IMR-90 (cell line): ENCODE results near the gene MSI2. TPM values are rescaled to one million over a fixed set of nuclear protein-coding genes. Genes with fewer than 3 reads are reported as not detected.
A peak's percentile ranks its signal among the peaks of the same experiment; 100 is the strongest.

Experiments
- ATAC-seq: fragments of 200-7000 bp; cut with Tn5 transposase; 2 replicates; pipeline ENCODE4 v1.9.1; 2020; ENCODE audit warnings: low read depth, mild to moderate bottlenecking, moderate library complexity
- BruUV-seq: library from RNA; stranded (reverse); fragments of 400-500 nt; replicated peaks from 2 replicates; lab custom pipeline; 2021; lab: Mats Ljungman, UMichigan
- CTCF ChIA-PET: fragments of 300-600 bp; formaldehyde crosslinking; extraction: SDS; loops from one replicate; lab custom pipeline; 2021; ENCODE audit warnings: antibody characterized with exemption; lab: Yijun Ruan, JAX
- POLR2A ChIA-PET: fragments of 300-600 bp; sonication (Branson Sonifier 250); formaldehyde crosslinking; loops from one replicate; lab custom pipeline; 2022; ENCODE audit warnings: antibody characterized with exemption; ENCODE audit not compliant: unreplicated experiment; lab: Charles Lee
- DNase-seq: peaks from one replicate; pipeline ENCODE4 v3.0.0; 2013
- H2AFZ ChIP-seq: replicated peaks from 2 replicates; pipeline ENCODE3; 2013; ENCODE audit warnings: low read length, mild to moderate bottlenecking; ENCODE audit not compliant: poor library complexity
- H2AK5ac ChIP-seq: 2 replicates; pipeline ENCODE4 v1.6.1; 2013; ENCODE audit warnings: low read depth, low read length, inconsistent platforms
- H2AK9ac ChIP-seq: replicated peaks from 2 replicates; pipeline ENCODE3; 2013; ENCODE audit warnings: mild to moderate bottlenecking, low read depth, low read length, moderate library complexity; ENCODE audit not compliant: poor library complexity
- H2BK120ac ChIP-seq: 2 replicates; pipeline ENCODE4 v1.6.1; 2013; ENCODE audit warnings: low read depth, low read length, inconsistent platforms
- H2BK15ac ChIP-seq: 3 replicates; pipeline ENCODE4 v1.6.1; 2013; ENCODE audit warnings: low read depth, low read length, inconsistent platforms
- H2BK20ac ChIP-seq: 2 replicates; pipeline ENCODE4 v1.6.1; 2013; ENCODE audit warnings: low read depth, mild to moderate bottlenecking, inconsistent platforms, low read length, moderate library complexity
- H2BK5ac ChIP-seq: 2 replicates; pipeline ENCODE4 v1.6.1; 2013; ENCODE audit warnings: mild to moderate bottlenecking, low read depth, low read length, inconsistent platforms; ENCODE audit not compliant: poor library complexity, severe bottlenecking
- H3K14ac ChIP-seq: replicated peaks from 2 replicates; pipeline ENCODE4 v1.6.1; 2013; ENCODE audit warnings: low read depth, low read length, inconsistent platforms
- H3K18ac ChIP-seq: 2 replicates; pipeline ENCODE4 v1.6.1; 2013; ENCODE audit warnings: low read depth, low read length, control low read depth
- H3K23ac ChIP-seq: 2 replicates; pipeline ENCODE4 v1.6.1; 2013; ENCODE audit warnings: low read depth, low read length, inconsistent platforms
- H3K27ac ChIP-seq: 2 replicates; pipeline ENCODE4 v1.5.1; 2013; ENCODE audit warnings: mild to moderate bottlenecking, control low read depth, low read length; ENCODE audit not compliant: insufficient read depth
- H3K27me3 ChIP-seq: 2 replicates; pipeline ENCODE4 v1.6.1; 2013; ENCODE audit warnings: low read length; ENCODE audit not compliant: control insufficient read depth, insufficient read depth
- H3K36me3 ChIP-seq: 2 replicates; pipeline ENCODE4 v1.6.1; 2013; ENCODE audit warnings: low read length, mixed read lengths; ENCODE audit not compliant: control insufficient read depth, insufficient read depth
- H3K4ac ChIP-seq: 2 replicates; pipeline ENCODE4 v1.6.1; 2013; ENCODE audit warnings: low read depth, low read length, inconsistent platforms
- H3K4me1 ChIP-seq: 2 replicates; pipeline ENCODE4 v1.6.1; 2013; ENCODE audit warnings: low read length, mixed read lengths; ENCODE audit not compliant: control insufficient read depth, insufficient read depth
- H3K4me2 ChIP-seq: 2 replicates; pipeline ENCODE4 v1.6.1; 2013; ENCODE audit warnings: low read depth, mild to moderate bottlenecking, control low read depth, low read length, moderate library complexity
- H3K4me3 ChIP-seq: 2 replicates; pipeline ENCODE4 v1.5.1; 2013; ENCODE audit warnings: low read depth, mild to moderate bottlenecking, control low read depth, low read length, moderate library complexity; ENCODE audit not compliant: insufficient read depth
- H3K56ac ChIP-seq: 2 replicates; pipeline ENCODE4 v1.6.1; 2013; ENCODE audit warnings: low read length, inconsistent platforms; ENCODE audit not compliant: insufficient read depth; ENCODE audit errors: extremely low read depth
- H3K79me1 ChIP-seq, 2 experiments: 2 replicates each; pipeline ENCODE4 v1.6.1; 2013; ENCODE audit warnings: low read length in 2 of 2, inconsistent platforms in 1 of 2, low read depth in 1 of 2
- H3K9ac ChIP-seq: 2 replicates; pipeline ENCODE4 v1.6.1; 2013; ENCODE audit warnings: low read depth, low read length, control low read depth
- H3K9me1 ChIP-seq: 2 replicates; pipeline ENCODE4 v1.6.1; 2013; ENCODE audit warnings: low read length, inconsistent platforms; ENCODE audit not compliant: insufficient read depth
- H3K9me3 ChIP-seq: 2 replicates; pipeline ENCODE4 v1.6.1; 2013; ENCODE audit warnings: low read length; ENCODE audit not compliant: control insufficient read depth, insufficient read depth
- H4K20me1 ChIP-seq: 2 replicates; pipeline ENCODE4 v1.6.1; 2013; ENCODE audit warnings: low read length, inconsistent platforms; ENCODE audit not compliant: insufficient read depth
- H4K5ac ChIP-seq: 2 replicates; pipeline ENCODE4 v1.6.1; 2013; ENCODE audit warnings: mild to moderate bottlenecking, low read depth, low read length, control low read depth
- H4K8ac ChIP-seq, 2 experiments: 2 replicates each; pipeline ENCODE4 v1.6.1; 2013; ENCODE audit warnings: low read depth in 2 of 2, low read length in 2 of 2, control low read depth in 1 of 2, inconsistent platforms in 1 of 2
- H4K91ac ChIP-seq: 2 replicates; pipeline ENCODE4 v1.6.1; 2013; ENCODE audit warnings: low read depth, low read length, inconsistent platforms; ENCODE audit not compliant: insufficient read depth
- BHLHE40 ChIP-seq: fragments of 150-350 bp; IDR thresholded peaks from 2 replicates; pipeline ENCODE4 v1.6.1; 2016; ENCODE audit warnings: mild to moderate bottlenecking, low read depth, low read length
- CEBPB ChIP-seq: IDR thresholded peaks from 2 replicates; pipeline ENCODE4 v1.6.1; 2012; ENCODE audit warnings: low read depth, low read length, improper control_type of control experiment
- CHD1 ChIP-seq: IDR thresholded peaks from 2 replicates; pipeline ENCODE4 v1.6.1; 2012; ENCODE audit warnings: low read depth, low read length, improper control_type of control experiment
- CTCF ChIP-seq: conservative IDR thresholded peaks from 2 replicates; pipeline ENCODE4 v1.5.1; 2012; ENCODE audit warnings: mild to moderate bottlenecking, low read depth, low read length, improper control_type of control experiment
- ELK1 ChIP-seq: fragments of 150-350 bp; IDR thresholded peaks from 2 replicates; pipeline ENCODE4 v1.6.1; 2016; ENCODE audit warnings: low read depth, mild to moderate bottlenecking, low read length, moderate library complexity, borderline replicate concordance
- FOS ChIP-seq: fragments of 150-350 bp; IDR thresholded peaks from 2 replicates; pipeline ENCODE4 v1.6.1; 2016; ENCODE audit warnings: low read depth, low read length
- MAFK ChIP-seq: IDR thresholded peaks from 2 replicates; pipeline ENCODE4 v1.6.1; 2012; ENCODE audit warnings: low read depth, low read length, improper control_type of control experiment
- MAZ ChIP-seq: IDR thresholded peaks from 2 replicates; pipeline ENCODE4 v1.6.1; 2012; ENCODE audit warnings: low read depth, mild to moderate bottlenecking, low read length, improper control_type of control experiment, moderate library complexity, borderline replicate concordance
- MXI1 ChIP-seq: IDR thresholded peaks from 2 replicates; pipeline ENCODE4 v1.6.1; 2012; ENCODE audit warnings: low read depth, mild to moderate bottlenecking, low read length, moderate library complexity, borderline replicate concordance
- NFE2L2 ChIP-seq: fragments of 150-350 bp; IDR thresholded peaks from 2 replicates; pipeline ENCODE4 v1.6.1; 2016; ENCODE audit warnings: low read depth, mild to moderate bottlenecking, low read length
- POLR2A ChIP-seq: IDR thresholded peaks from 2 replicates; pipeline ENCODE4 v1.6.1; 2012; ENCODE audit warnings: mild to moderate bottlenecking, low read depth, low read length
- RAD21 ChIP-seq: IDR thresholded peaks from 2 replicates; pipeline ENCODE4 v1.6.1; 2012; ENCODE audit warnings: low read length, improper control_type of control experiment
- RCOR1 ChIP-seq: IDR thresholded peaks from 2 replicates; pipeline ENCODE4 v1.6.1; 2012; ENCODE audit warnings: mild to moderate bottlenecking, low read length, improper control_type of control experiment; ENCODE audit not compliant: insufficient replicate concordance
- RFX5 ChIP-seq: IDR thresholded peaks from 2 replicates; pipeline ENCODE4 v1.8.0; 2012; ENCODE audit warnings: low read depth, mild to moderate bottlenecking, low read length, moderate library complexity
- SMC3 ChIP-seq: fragments of 150-350 bp; IDR thresholded peaks from 2 replicates; pipeline ENCODE4 v1.6.1; 2016; ENCODE audit warnings: low read depth, mild to moderate bottlenecking, antibody characterized with exemption, low read length, moderate library complexity
- USF2 ChIP-seq: fragments of 150-350 bp; IDR thresholded peaks from 2 replicates; pipeline ENCODE4 v1.6.1; 2017; ENCODE audit warnings: mild to moderate bottlenecking, antibody characterized with exemption, low read length, low read depth
- WGBS, 2 experiments: methylation state at CpG; one replicate each; pipeline versions ENCODE4 v1.1.5 to v1.1.7; 2013; ENCODE audit warnings: missing lambda C conversion rate in 2 of 2; ENCODE audit not compliant: insufficient read length in 1 of 2; ENCODE audit errors: extremely low coverage in 2 of 2; 5-methylcytosine and 5-hydroxymethylcytosine counted together
- dilution Hi-C: fragments of 300-500 bp; cut with HindIII; formaldehyde crosslinking; loops from one replicate; pipeline ENCODE4 v1.14.3; 2018; ENCODE audit warnings: low sequenced_read_pairs; ENCODE audit not compliant: unreplicated experiment
- in situ Hi-C: fragments of 300-500 bp; cut with MboI; formaldehyde crosslinking; loops from 3 replicates; pipeline ENCODE4 v1.14.3; 2019; ENCODE audit warnings: low sequenced_read_pairs, inconsistent platforms, mixed read lengths
- intact Hi-C: fragments of 100-400 bp; cut with micrococcal nuclease; formaldehyde crosslinking; loops from 2 replicates; pipeline ENCODE4 v1.10.0; 2022
- polyA plus RNA-seq, 3 experiments: library from polyadenylated mRNA; depleted of rRNA; stranded (reverse); fragments of >200 nt; gene quantifications; 2 replicates each; pipeline ENCODE4 v1.2.3, GENCODE V29; 2012; ENCODE audit warnings: low replicate concordance in 1 of 3
- total RNA-seq: library from RNA; depleted of rRNA; stranded (reverse); fragments of >200 nt; gene quantifications from 2 replicates; pipeline ENCODE4 v1.2.3, GENCODE V29; 2012

Gene MSI2
- total and polyA plus RNA-seq, 2 of the 4 experiments (the other 2 are of a cell fraction): 13.0 to 16.0 TPM

DNA sequence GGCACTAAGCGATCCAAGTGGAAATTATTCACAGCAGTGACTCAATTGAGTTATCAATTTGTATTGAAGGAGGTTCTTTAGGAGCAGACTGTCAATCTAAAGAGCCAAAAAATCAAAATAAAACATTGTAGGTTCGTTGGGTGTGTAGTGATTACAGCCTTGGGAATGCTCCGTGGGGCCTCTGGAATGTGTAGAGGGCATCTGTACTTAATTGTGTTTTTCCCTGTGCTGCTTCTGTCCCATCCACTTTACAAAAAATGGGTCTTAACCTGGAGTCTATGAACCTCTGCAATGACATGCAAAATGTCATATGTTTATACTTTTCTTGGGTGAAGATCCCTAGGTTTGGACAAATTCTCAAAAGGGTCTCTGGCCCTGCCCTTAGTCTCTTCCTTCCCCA is 273.7 kb downstream of the MSI2 start:
- Histone ChIP-seq H3K9me1 (peaks cover 22% of the 10 kb centered on the region), H3K36me3 (no peaks in the 10 kb centered on the region), H3K4me1 (peaks cover 21% of the 10 kb centered on the region), H3K14ac (peak overlapping the region; percentile 30; the same call in 1 of the 2 replicates), H3K56ac (no peak overlapping the region), H3K9me3 (no peaks in the 10 kb centered on the region), H2BK5ac (no peak overlapping the region), H2BK15ac (peak overlapping the region; percentile 91; the same call in 2 of the 3 replicates), H3K4me2 (no peak overlapping the region), H3K18ac (peak overlapping the region; percentile 27; the same call in 1 of the 2 replicates), H3K27ac (no peak overlapping the region), H2AK5ac (peak overlapping the region; percentile 20; the same call in 1 of the 2 replicates), H4K5ac (no peak overlapping the region), H3K4ac (peak overlapping the region; percentile 79), H4K91ac (peak overlapping the region; percentile 30; the same call in 1 of the 2 replicates), H2AFZ (no peak overlapping the region), H3K23ac (peak overlapping the region; percentile 9; the same call in 1 of the 2 replicates), H3K79me1 (0 out of 4 replicates have a peak, but pooled peaks cover 0 to 4% of the 10 kb centered on the region in 2 experiments), H4K8ac (peak overlapping the region in 1 of 2 experiments; percentile 54; a peak in 2 of 4 replicates), H3K27me3 (no peaks in the 10 kb centered on the region), H2BK120ac (peak overlapping the region; percentile 86), H3K4me3 (no peak overlapping the region), H2BK20ac (peak overlapping the region; percentile 58; the same call in 1 of the 2 replicates), H2AK9ac (no peak overlapping the region), H4K20me1 (no peaks in the 10 kb centered on the region), H3K9ac (no peak overlapping the region)
- TF ChIP-seq USF2 (no peak), CTCF (no peak), ELK1 (no peak), MAZ (no peak), RFX5 (no peak), FOS (no peak), CHD1 (no peak), RCOR1 (no peak), NFE2L2 (no peak), SMC3 (no peak), RAD21 (no peak), CEBPB (no peak), POLR2A (no peak), MXI1 (no peak), BHLHE40 (no peak), MAFK (no peak)
- ATAC-seq (peak; percentile 58), DNase-seq (no peak)
- in situ Hi-C loops: no loop called here
- no TSS peak for BruUV-seq
- dilution Hi-C loops: no loop called here
- CTCF ChIA-PET: no interaction called here
- intact Hi-C loops: no loop called here
- WGBS, 2 experiments: no CpG with 5 or more reads among the region's 3 CpGs
- POLR2A ChIA-PET: no interaction called here
